ENCODE results near the gene MAP1S. TPM values are rescaled to one million over a fixed set of nuclear protein-coding genes. Genes with fewer than 3 reads are reported as not detected.

MAP1S gene
- total RNA-seq, 1 donor from 2014 or later = 111 TPM

DNA sequence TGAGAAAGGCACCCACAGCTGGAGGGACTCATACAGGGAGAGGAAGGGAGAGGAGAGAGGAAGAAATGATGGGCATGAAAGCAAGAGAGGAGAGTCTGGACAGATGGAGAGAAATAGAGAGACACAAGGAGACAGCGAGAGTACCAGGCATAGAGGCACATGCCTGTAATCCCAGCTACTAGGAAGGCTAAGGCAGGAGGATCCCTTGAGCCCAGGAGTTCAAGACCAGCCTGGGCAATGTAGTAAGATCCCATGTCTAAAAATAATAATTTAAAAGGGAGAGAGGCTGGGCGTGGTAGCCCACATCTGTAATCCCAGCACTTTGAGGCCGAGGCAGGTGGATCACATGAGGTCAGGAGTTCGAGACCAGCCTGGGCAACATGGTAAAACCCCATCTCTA lies 40.4 kb upstream of the MAP1S start:
- Histone ChIP-seq H3K27ac (peak overlapping the region; percentile 66 to 81), H3K4me1 (peaks cover 4 to 9% of the 10 kb centered on the region in 2 donors), H3K9me3 (no peaks in the 10 kb centered on the region), H3K4me3 (no peak overlapping the region), H3K27me3 (no peaks in the 10 kb centered on the region), H3K36me3 (no peaks in the 10 kb centered on the region)
- intact Hi-C loops (cut with DNase I) = no loop called here
- DNase-seq (ENCODE audit: low spot score in 2 of 2) = no peak
- TF ChIP-seq, protein P1, sequence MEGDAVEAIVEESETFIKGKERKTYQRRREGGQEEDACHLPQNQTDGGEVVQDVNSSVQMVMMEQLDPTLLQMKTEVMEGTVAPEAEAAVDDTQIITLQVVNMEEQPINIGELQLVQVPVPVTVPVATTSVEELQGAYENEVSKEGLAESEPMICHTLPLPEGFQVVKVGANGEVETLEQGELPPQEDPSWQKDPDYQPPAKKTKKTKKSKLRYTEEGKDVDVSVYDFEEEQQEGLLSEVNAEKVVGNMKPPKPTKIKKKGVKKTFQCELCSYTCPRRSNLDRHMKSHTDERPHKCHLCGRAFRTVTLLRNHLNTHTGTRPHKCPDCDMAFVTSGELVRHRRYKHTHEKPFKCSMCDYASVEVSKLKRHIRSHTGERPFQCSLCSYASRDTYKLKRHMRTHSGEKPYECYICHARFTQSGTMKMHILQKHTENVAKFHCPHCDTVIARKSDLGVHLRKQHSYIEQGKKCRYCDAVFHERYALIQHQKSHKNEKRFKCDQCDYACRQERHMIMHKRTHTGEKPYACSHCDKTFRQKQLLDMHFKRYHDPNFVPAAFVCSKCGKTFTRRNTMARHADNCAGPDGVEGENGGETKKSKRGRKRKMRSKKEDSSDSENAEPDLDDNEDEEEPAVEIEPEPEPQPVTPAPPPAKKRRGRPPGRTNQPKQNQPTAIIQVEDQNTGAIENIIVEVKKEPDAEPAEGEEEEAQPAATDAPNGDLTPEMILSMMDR (IDR thresholded peaks at IDR 0.05) = no peak

DNA sequence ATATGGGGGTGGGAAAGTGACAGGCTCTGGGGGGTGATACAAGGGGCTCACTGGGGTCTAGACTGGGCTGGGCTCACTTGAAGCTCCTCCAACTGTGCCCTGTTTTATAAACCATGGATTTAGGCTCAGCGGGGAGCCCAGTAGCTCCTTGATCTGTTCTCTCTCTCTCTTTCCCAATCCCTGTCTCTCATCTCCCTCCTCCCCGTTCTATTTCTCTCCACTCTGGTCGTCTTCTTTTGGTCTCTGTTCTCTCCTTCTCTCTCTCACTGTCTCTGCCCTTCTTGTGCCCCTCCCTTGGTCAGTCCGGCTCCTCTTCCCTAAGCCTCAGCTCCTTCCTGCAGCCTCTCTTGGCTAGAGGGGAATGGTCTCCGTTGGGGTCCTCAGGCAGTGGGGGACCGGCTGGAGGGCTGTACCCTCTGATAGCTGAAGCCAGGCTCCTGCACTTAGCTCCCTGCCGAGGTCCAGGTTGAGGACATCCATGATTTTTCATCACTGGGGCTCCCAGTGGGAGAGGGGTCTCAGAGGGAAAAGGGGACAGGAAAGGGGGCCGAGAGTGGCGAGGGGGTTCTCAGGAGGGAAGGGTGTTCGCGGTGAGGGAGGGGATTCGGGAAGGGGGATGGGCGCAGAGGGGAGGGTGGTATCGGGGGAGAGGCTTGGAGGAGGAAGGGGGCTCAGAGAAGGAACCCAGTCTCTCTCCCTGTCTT lies 39.6 kb upstream of the MAP1S start:
- intact Hi-C loops (cut with DNase I) = loop anchor here (1.0 kb wide), 2 partner anchors 21 to 38 kb away; no protein-coding TSS in a partner anchor
- peak overlapping the region; percentile 58 to 61 for H3K4me3 ChIP-seq
- peaks cover 3% of the 10 kb centered on the region for H3K27me3 ChIP-seq
- TF ChIP-seq, protein P1 (IDR thresholded peaks at IDR 0.05) = no peak
- H3K36me3 ChIP-seq = no peaks in the 10 kb centered on the region
- no peak for DNase-seq (ENCODE audit: low spot score in 2 of 2)
- peaks cover 4 to 9% of the 10 kb centered on the region in 2 donors for H3K4me1 ChIP-seq
- peak overlapping the region; percentile 66 to 81 for H3K27ac ChIP-seq
- H3K9me3 ChIP-seq = no peaks in the 10 kb centered on the region

DNA sequence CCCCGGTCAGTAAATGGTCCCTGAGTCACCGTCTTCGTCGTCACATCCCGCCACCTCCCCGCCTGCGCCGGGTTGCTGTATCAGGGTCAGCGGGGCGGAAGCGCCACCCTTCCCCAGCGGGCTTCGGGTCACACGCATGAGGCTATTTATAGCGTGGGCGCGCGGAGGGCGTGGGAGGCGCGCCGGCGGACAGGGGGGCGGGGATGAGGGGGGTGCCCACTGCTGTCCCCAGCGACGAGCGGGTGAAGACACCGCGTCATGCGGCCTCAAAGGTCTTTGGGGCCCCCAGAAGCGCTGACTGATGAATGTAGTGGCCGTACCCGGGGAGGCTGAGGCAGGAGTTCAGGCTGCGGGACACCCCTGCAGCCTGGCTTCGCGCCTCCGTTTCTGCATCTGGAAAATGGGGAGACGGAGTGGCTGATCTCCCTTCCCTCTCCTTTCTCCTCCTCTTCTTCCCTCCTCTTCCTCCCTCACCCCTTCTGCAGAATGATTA lies 39.0 kb upstream of the MAP1S start:
- peaks cover 3% of the 10 kb centered on the region for H3K27me3 ChIP-seq
- H3K27ac ChIP-seq = peak overlapping the region; percentile 66 to 81

DNA sequence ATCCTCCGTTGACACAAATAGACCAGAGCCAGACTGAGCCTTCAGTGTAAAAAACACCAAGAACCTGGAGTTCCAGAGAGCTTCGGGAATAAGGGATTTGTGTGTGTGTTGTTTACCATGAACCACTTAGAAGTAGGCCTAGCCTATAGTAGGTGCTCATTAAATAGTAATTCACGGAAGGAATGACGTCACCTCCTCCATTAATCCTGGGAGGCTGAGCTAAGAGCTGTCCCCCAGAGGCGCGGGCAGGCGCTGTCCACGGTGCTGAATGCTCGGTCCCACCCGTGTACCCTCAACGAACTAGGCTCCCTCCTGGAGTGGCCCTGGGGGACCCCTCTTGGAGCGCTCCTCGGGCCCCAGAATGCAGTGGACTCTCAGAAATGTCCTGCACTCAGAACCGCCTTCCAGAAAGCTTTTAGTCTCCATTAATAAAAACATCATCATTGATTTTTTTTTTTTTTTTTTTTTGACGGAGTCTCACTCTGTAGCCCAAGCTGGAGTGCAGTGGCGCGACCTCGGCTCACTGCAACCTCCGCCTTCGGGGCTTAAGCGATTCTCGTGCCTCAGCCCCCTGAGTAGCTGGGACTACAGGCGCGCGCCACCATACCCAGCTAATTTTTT lies 37.7 kb upstream of the MAP1S start:
- intact Hi-C loops (cut with DNase I) = no loop called here
- no peak overlapping the region for H3K27ac ChIP-seq
- no peaks in the 10 kb centered on the region for H3K9me3 ChIP-seq
- no peaks in the 10 kb centered on the region for H3K36me3 ChIP-seq
- H3K27me3 ChIP-seq = peaks cover 3% of the 10 kb centered on the region
- peak in 1 of 2 donors; percentile 69 for DNase-seq (ENCODE audit: low spot score in 2 of 2)
- TF ChIP-seq, protein P1 (IDR thresholded peaks at IDR 0.05) = no peak
- no peak overlapping the region for H3K4me3 ChIP-seq
- peaks cover 4 to 15% of the 10 kb centered on the region in 2 donors for H3K4me1 ChIP-seq

More for the DNA sequence above, 39.0 kb upstream of the MAP1S start:
- intact Hi-C loops (cut with DNase I) = loop anchor here (1.0 kb wide), 2 partner anchors 22 to 37 kb away; no protein-coding TSS in a partner anchor
- H3K4me1 ChIP-seq = peaks cover 4 to 9% of the 10 kb centered on the region in 2 donors
- TF ChIP-seq, protein P1 (IDR thresholded peaks at IDR 0.05) = peak in 1 of 3 experiments; percentile 8
- DNase-seq (ENCODE audit: low spot score in 2 of 2) = peak; percentile 72 to 95
- H3K4me3 ChIP-seq = peak overlapping the region; percentile 58 to 61
- no peaks in the 10 kb centered on the region for H3K36me3 ChIP-seq
- no peaks in the 10 kb centered on the region for H3K9me3 ChIP-seq

DNA sequence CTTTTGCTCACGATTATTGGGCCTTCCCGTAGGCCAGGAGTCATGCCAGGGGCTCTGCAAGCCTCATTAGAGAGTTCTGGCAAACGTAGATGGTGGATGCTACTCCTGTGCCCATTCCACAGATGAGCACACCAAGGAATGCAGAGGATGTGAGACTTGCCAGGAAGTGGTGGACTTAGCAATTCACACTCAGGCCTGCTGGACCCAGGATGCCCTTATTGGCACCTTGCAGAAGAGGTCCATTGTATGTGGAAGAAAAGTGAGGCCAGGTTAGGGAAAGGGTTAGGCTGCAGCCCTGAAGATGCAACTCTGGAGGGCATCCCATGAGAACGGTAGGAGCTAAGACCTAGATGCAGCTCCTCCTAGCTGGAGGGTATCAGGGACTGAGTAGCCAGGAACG lies 37.0 kb upstream of the MAP1S start:
- Histone ChIP-seq H3K9me3 (no peaks in the 10 kb centered on the region), H3K27me3 (peaks cover 3% of the 10 kb centered on the region), H3K4me1 (peaks cover 4 to 22% of the 10 kb centered on the region in 2 donors), H3K4me3 (no peak overlapping the region), H3K27ac (no peak overlapping the region), H3K36me3 (no peaks in the 10 kb centered on the region)
- TF ChIP-seq, protein P1 (IDR thresholded peaks at IDR 0.05) = no peak
- DNase-seq (ENCODE audit: low spot score in 2 of 2) = no peak
- intact Hi-C loops (cut with DNase I) = no loop called here

Data from ascending aorta (tissue), 2 donors.